HL-60 (cell line): ENCODE measurements around the gene LRMDA.

ENCODE experiments used
- GABPA ChIP-seq: IDR thresholded peaks from 2 replicates; pipeline ENCODE4 v1.6.1; 2012; ENCODE audit warnings: low read depth
- POLR2AphosphoS5 ChIP-seq: IDR thresholded peaks from 2 replicates; pipeline ENCODE4 v1.6.1; 2012; ENCODE audit warnings: low read depth
- TF ChIP-seq, protein P1 (sequence below): IDR thresholded peaks from one replicate; pipeline ENCODE4 v1.5.1; 2011; ENCODE audit warnings: low read length, control low read depth, inconsistent platforms; ENCODE audit not compliant: insufficient read depth

DNA sequence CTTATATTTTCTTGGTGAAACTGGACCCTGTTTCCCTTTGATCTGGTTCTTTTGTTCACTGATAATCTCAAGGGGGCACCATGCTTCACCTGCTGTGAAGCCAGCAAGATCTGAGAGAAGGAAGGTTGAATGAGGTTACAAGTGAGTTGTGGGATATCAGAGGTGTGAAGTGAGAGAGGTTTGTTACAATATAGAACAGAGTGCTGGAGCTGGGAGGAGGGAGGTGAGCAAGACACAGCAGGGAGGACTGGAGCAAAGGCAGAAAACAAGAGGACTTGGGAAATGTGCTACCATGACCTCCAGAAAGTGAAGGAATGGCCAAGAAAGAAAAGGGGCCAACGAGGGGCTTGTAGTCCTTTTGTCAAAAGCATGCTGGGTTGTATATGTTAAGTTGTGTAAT lies 156.6 kb downstream of the LRMDA start:
- TF ChIP-seq, protein P1, sequence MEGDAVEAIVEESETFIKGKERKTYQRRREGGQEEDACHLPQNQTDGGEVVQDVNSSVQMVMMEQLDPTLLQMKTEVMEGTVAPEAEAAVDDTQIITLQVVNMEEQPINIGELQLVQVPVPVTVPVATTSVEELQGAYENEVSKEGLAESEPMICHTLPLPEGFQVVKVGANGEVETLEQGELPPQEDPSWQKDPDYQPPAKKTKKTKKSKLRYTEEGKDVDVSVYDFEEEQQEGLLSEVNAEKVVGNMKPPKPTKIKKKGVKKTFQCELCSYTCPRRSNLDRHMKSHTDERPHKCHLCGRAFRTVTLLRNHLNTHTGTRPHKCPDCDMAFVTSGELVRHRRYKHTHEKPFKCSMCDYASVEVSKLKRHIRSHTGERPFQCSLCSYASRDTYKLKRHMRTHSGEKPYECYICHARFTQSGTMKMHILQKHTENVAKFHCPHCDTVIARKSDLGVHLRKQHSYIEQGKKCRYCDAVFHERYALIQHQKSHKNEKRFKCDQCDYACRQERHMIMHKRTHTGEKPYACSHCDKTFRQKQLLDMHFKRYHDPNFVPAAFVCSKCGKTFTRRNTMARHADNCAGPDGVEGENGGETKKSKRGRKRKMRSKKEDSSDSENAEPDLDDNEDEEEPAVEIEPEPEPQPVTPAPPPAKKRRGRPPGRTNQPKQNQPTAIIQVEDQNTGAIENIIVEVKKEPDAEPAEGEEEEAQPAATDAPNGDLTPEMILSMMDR = no peak
- TF ChIP-seq POLR2AphosphoS5 (no peak), GABPA (no peak)
